Kidney capillary endothelial cell (primary cell): Measurements from ENCODE around the gene SWT1.

Source experiments
- DNase-seq: peaks from one replicate; pipeline ENCODE4 v3.0.0-alpha.2; 2018; ENCODE audit warnings: low spot score

SWT1 gene

GRCh38 chr1:185156854-185157598 lies at the start of gene SWT1, which contains the start of gene TRMT1L:
Gene SWT1, plus strand, starts transcription at chr1:185157167. Its CDS starts 3,675 bp downstream, at chr1:185160842.
Gene TRMT1L, minus strand, starts transcription at chr1:185156953. Its CDS starts 241 bp downstream, at chr1:185156712.
- DNase-seq = peak; percentile 99

GRCh38 chr1:185108321-185108720 lies 48.6 kb upstream of the SWT1 start:
- DNase-seq = no peak

GRCh38 chr1:185110145-185110544 lies 46.8 kb upstream of the SWT1 start:
- DNase-seq = no peak

- DNase-seq = no peak
Observed at GRCh38 chr1:185111873-185112272, 45.1 kb upstream of the SWT1 start.

- DNase-seq = no peak
Observed at GRCh38 chr1:185112356-185112755, 44.6 kb upstream of the SWT1 start.

GRCh38 chr1:185129708-185130107 lies 27.3 kb upstream of the SWT1 start:
- DNase-seq = no peak

GRCh38 chr1:185132534-185132933 lies 24.4 kb upstream of the SWT1 start:
- no peak for DNase-seq

GRCh38 chr1:185137896-185138545 lies 18.9 kb upstream of the SWT1 start:
- no peak for DNase-seq

GRCh38 chr1:185139246-185139645 lies 17.7 kb upstream of the SWT1 start:
- DNase-seq = no peak

- peak; percentile 92 for DNase-seq
Observed at GRCh38 chr1:185144233-185144632, 12.7 kb upstream of the SWT1 start.

- DNase-seq = no peak
Observed at GRCh38 chr1:185151215-185151614, 5.8 kb upstream of the SWT1 start.

GRCh38 chr1:185152187-185152767 lies 4.7 kb upstream of the SWT1 start:
- DNase-seq = no peak

- no peak for DNase-seq
Observed at GRCh38 chr1:185154912-185155513, 2.0 kb upstream of the SWT1 start.

- peak; percentile 24 for DNase-seq
Observed at GRCh38 chr1:185155600-185156287, 1.2 kb upstream of the SWT1 start.

- DNase-seq = no peak
Observed at GRCh38 chr1:185156288-185156853, 596 bp upstream of the SWT1 start.

- no peak for DNase-seq
Observed at GRCh38 chr1:185157599-185158412, 839 bp downstream of the SWT1 start.

- no peak for DNase-seq
Observed at GRCh38 chr1:185158800-185159199, 1.8 kb downstream of the SWT1 start.

- DNase-seq = no peak
Observed at GRCh38 chr1:185159966-185160365, 3.0 kb downstream of the SWT1 start.

GRCh38 chr1:185162491-185162890 lies 5.5 kb downstream of the SWT1 start:
- no peak for DNase-seq

GRCh38 chr1:185166106-185166505 lies 9.1 kb downstream of the SWT1 start:
- DNase-seq = no peak

- peak; percentile 67 for DNase-seq
Observed at GRCh38 chr1:185170291-185170848, 13.4 kb downstream of the SWT1 start.
